ENCODE data around the gene MRPS26.

GRCh38 chr20:3088031-3088430 is 42.2 kb downstream of the MRPS26 start:
- TF ChIP-seq CTCF (IDR thresholded peaks at IDR 0.05; ENCODE audit: insufficient read depth, low read depth, low read length) (no peak), EZH2 (IDR thresholded peaks at IDR 0.05; ENCODE audit: insufficient read depth, low read length) (no peak)
